Stomach (tissue), 9 donors: ENCODE measurements around the gene IFT43. TPM values are rescaled to one million over a fixed set of nuclear protein-coding genes. Genes with fewer than 3 reads are reported as not detected.

Experiments
- DNase-seq, 2 donors: peaks; one replicate each; pipeline versions ENCODE4 v3.0.0 to v3.0.0-alpha.2; 2013 to 2019
- H3K27ac ChIP-seq, 5 donors: fragments of 200-600 bp in 4 of 5; sonication (generic) in 4 of 5; one replicate each; pipeline ENCODE4 v1.5.1; 2013 to 2019; ENCODE audit warnings: mild to moderate bottlenecking in 1 of 5, moderate library complexity in 1 of 5
- H3K27me3 ChIP-seq, 3 donors: fragments of 200-600 bp; sonication (generic); one replicate each; pipeline ENCODE4 v1.5.1; 2017 to 2019; ENCODE audit warnings: mixed run types in 1 of 3
- H3K36me3 ChIP-seq, 4 donors: fragments of 200-600 bp; sonication (generic); 1 replicate in 3 of 4; 2 replicates in 1 of 4; pipeline ENCODE4 v1.5.1; 2016 to 2019
- H3K4me1 ChIP-seq, 4 donors: fragments of 200-600 bp; sonication (generic); one replicate each; pipeline ENCODE4 v1.5.1; 2016 to 2019
- H3K4me3 ChIP-seq, 4 donors: fragments of 200-600 bp; sonication (generic) in 3 of 4; one replicate each; pipeline ENCODE4 v1.5.1; 2016 to 2019; ENCODE audit warnings: mild to moderate bottlenecking in 1 of 4
- H3K9me3 ChIP-seq, 4 donors: fragments of 200-600 bp; sonication (generic); one replicate each; pipeline ENCODE4 v1.5.1; 2016 to 2019
- CTCF ChIP-seq, 7 experiments: fragments of 450-650 bp in 4 of 7; fragments of 200-600 bp in 3 of 7; sonication (generic) in 3 of 7; IDR thresholded peaks; one replicate each; pipeline ENCODE4 v1.5.1; 2016 to 2019; ENCODE audit warnings: antibody characterized with exemption in 7 of 7, control low read depth in 2 of 7, mild to moderate bottlenecking in 1 of 7
- EP300 ChIP-seq: sonication (generic); formaldehyde crosslinking; IDR thresholded peaks from one replicate; pipeline ENCODE4 v1.6.1; 2017; ENCODE audit warnings: antibody characterized with exemption
- POLR2A ChIP-seq, 4 donors: fragments of 450-650 bp; IDR thresholded peaks; one replicate each; pipeline ENCODE4 v1.6.1; 2016; ENCODE audit warnings: antibody characterized with exemption in 4 of 4, control low read depth in 2 of 4, mild to moderate bottlenecking in 1 of 4, moderate library complexity in 1 of 4
- POLR2AphosphoS5 ChIP-seq, 3 donors: sonication (generic); formaldehyde crosslinking; IDR thresholded peaks; one replicate each; pipeline ENCODE4 v1.6.1; 2016; ENCODE audit warnings: antibody characterized with exemption in 3 of 3
- WGBS, 5 donors: extraction: QIAGEN DNeasy Blood & Tissue Kit in 3 of 5; methylation state at CpG; one replicate each; pipeline versions ENCODE4 v1.1.5 to v1.1.7; 2013 to 2018; 5-methylcytosine and 5-hydroxymethylcytosine counted together
- intact Hi-C: fragments of 100-400 bp; cut with DNase I; formaldehyde crosslinking; loops from one replicate; pipeline ENCODE4 v1.15.1; 2023; ENCODE audit warnings: low total_unique reads
- polyA plus RNA-seq, 3 donors: library from polyadenylated mRNA; stranded (reverse); fragments of 200-250 nt; gene quantifications; one replicate each; pipeline ENCODE4 v1.2.3, GENCODE V29; 2013
- total RNA-seq, 5 donors: library from RNA; depleted of rRNA; stranded (reverse); fragments of >200 nt; gene quantifications; one replicate each; pipeline versions ENCODE4 v1.1.0 to v1.2.3, GENCODE V29; 2014 to 2016
- donor health status: healthy with polysubstance abuse.
- donor health status: Bipolar disorder and iron deficiency.
- donor health status: healthy.

Gene IFT43
- total and polyA plus RNA-seq, 8 donors = 7.6 to 129 (median 41.0) TPM

GRCh38 chr14:76115010-76115422 lies 129.5 kb downstream of the IFT43 start:
- Histone ChIP-seq H3K9me3 (no peaks in the 10 kb centered on the region), H3K27me3 (peaks cover 0 to 12% (median 0%) of the 10 kb centered on the region in 3 donors), H3K27ac (no peak overlapping the region), H3K4me3 (no peak overlapping the region), H3K4me1 (no peaks in the 10 kb centered on the region), H3K36me3 (no peaks in the 10 kb centered on the region)
- intact Hi-C loops = no loop called here
- WGBS, 5 donors = 64 to 75% (median 70%) methylated on average over 2 of the region's 2 CpGs
- DNase-seq = no peak
- TF ChIP-seq POLR2AphosphoS5 (IDR thresholded peaks at IDR 0.05) = no peak
- TF ChIP-seq POLR2A (IDR thresholded peaks at IDR 0.05) = no peak
- no peak for TF ChIP-seq EP300
- TF ChIP-seq CTCF (IDR thresholded peaks at IDR 0.05) = no peak

GRCh38 chr14:76117789-76118484 lies 132.4 kb downstream of the IFT43 start:
- Histone ChIP-seq H3K27ac (no peak overlapping the region), H3K4me1 (no peaks in the 10 kb centered on the region), H3K27me3 (peaks cover 0 to 12% (median 0%) of the 10 kb centered on the region in 3 donors), H3K36me3 (no peaks in the 10 kb centered on the region), H3K9me3 (no peaks in the 10 kb centered on the region), H3K4me3 (no peak overlapping the region)
- TF ChIP-seq CTCF (IDR thresholded peaks at IDR 0.05) = no peak
- TF ChIP-seq POLR2A (IDR thresholded peaks at IDR 0.05) = no peak
- TF ChIP-seq POLR2AphosphoS5 (IDR thresholded peaks at IDR 0.05) = no peak
- TF ChIP-seq EP300 = no peak
- peak in 1 of 2 donors; percentile 25 for DNase-seq
- intact Hi-C loops = no loop called here
- WGBS, 5 donors = 55 to 65% (median 59%) methylated on average over 14 to 16 of the region's 16 CpGs

- no peaks in the 10 kb centered on the region for H3K36me3 ChIP-seq
- no peak overlapping the region for H3K4me3 ChIP-seq
- intact Hi-C loops = no loop called here
- WGBS, 5 donors = 62 to 67% (median 65%) methylated on average over 4 of the region's 4 CpGs
- H3K27ac ChIP-seq = no peak overlapping the region
- H3K9me3 ChIP-seq = no peaks in the 10 kb centered on the region
- H3K27me3 ChIP-seq = peaks cover 0 to 7% (median 0%) of the 10 kb centered on the region in 3 donors
- TF ChIP-seq CTCF (IDR thresholded peaks at IDR 0.05) = no peak
- TF ChIP-seq POLR2A (IDR thresholded peaks at IDR 0.05) = no peak
- no peak for TF ChIP-seq EP300
- TF ChIP-seq POLR2AphosphoS5 (IDR thresholded peaks at IDR 0.05) = no peak
- H3K4me1 ChIP-seq = no peaks in the 10 kb centered on the region
- DNase-seq = no peak
Observed at GRCh38 chr14:76118594-76118993, 133.0 kb downstream of the IFT43 start.

- DNase-seq = no peak
- no peaks in the 10 kb centered on the region for H3K9me3 ChIP-seq
- H3K4me1 ChIP-seq = no peaks in the 10 kb centered on the region
- peaks cover 0 to 13% (median 0%) of the 10 kb centered on the region in 3 donors for H3K27me3 ChIP-seq
- WGBS, 5 donors = 62 to 84% (median 76%) methylated on average over 4 of the region's 4 CpGs
- no peak overlapping the region for H3K27ac ChIP-seq
- no peak overlapping the region for H3K4me3 ChIP-seq
- intact Hi-C loops = no loop called here
- H3K36me3 ChIP-seq = no peaks in the 10 kb centered on the region
- TF ChIP-seq POLR2A (IDR thresholded peaks at IDR 0.05) (no peak), EP300 (no peak), CTCF (IDR thresholded peaks at IDR 0.05) (no peak), POLR2AphosphoS5 (IDR thresholded peaks at IDR 0.05) (no peak)
Observed at GRCh38 chr14:76121089-76121748, 135.7 kb downstream of the IFT43 start.
